Lung (tissue), 12 donors: ENCODE results near the gene MUC5AC. TPM values are rescaled to one million over a fixed set of nuclear protein-coding genes. Genes with fewer than 3 reads are reported as not detected.
A peak's percentile ranks its signal among the peaks of the same experiment; 100 is the strongest.

Experiments
- ATAC-seq: fragments of 200-7000 bp; cut with Tn5 transposase; one replicate; pipeline ENCODE4 v1.9.1; 2020; ENCODE audit warnings: moderate number of reproducible peaks; ENCODE audit not compliant: insufficient read depth, low FRiP score
- DNase-seq, 3 donors: peaks; one replicate each; pipeline ENCODE4 v3.0.0-alpha.2; 2013 to 2017
- H3K27ac ChIP-seq, 2 donors: one replicate each; pipeline ENCODE4 v1.5.1; 2013; ENCODE audit warnings: mild to moderate bottlenecking in 2 of 2, moderate library complexity in 2 of 2, control low read depth in 1 of 2, inconsistent platforms in 1 of 2, low read depth in 1 of 2, low read length in 1 of 2
- H3K27me3 ChIP-seq, 3 donors: one replicate each; pipeline ENCODE4 v1.5.1; 2013; ENCODE audit warnings: low read length in 2 of 3; ENCODE audit not compliant: control insufficient read depth in 3 of 3, insufficient read depth in 3 of 3
- H3K36me3 ChIP-seq, 4 donors: one replicate each; pipeline ENCODE4 v1.5.1; 2013; ENCODE audit warnings: low read length in 4 of 4, mild to moderate bottlenecking in 1 of 4, moderate library complexity in 1 of 4; ENCODE audit not compliant: control insufficient read depth in 4 of 4, insufficient read depth in 4 of 4
- H3K4me1 ChIP-seq, 5 donors: one replicate each; pipeline ENCODE4 v1.5.1; 2013; ENCODE audit warnings: low read length in 5 of 5, mild to moderate bottlenecking in 2 of 5, moderate library complexity in 1 of 5; ENCODE audit not compliant: control insufficient read depth in 5 of 5, insufficient read depth in 5 of 5
- H3K4me3 ChIP-seq: one replicate; pipeline ENCODE4 v1.5.1; 2013; ENCODE audit warnings: mild to moderate bottlenecking, control low read depth, moderate library complexity
- H3K9ac ChIP-seq, 2 donors: one replicate each; pipeline ENCODE4 v1.5.1; 2013; ENCODE audit warnings: low read length in 2 of 2, control low read depth in 1 of 2; ENCODE audit not compliant: insufficient read depth in 1 of 2
- H3K9me3 ChIP-seq, 4 donors: one replicate each; pipeline ENCODE4 v1.5.1; 2013; ENCODE audit warnings: low read length in 3 of 4, mild to moderate bottlenecking in 1 of 4, moderate library complexity in 1 of 4; ENCODE audit not compliant: control insufficient read depth in 4 of 4, insufficient read depth in 3 of 4
- WGBS, 2 donors: extraction: QIAGEN DNeasy Blood & Tissue Kit; methylation state at CpG; one replicate each; pipeline ENCODE4 v1.1.7; 2013; 5-methylcytosine and 5-hydroxymethylcytosine counted together
- polyA plus RNA-seq, 2 donors: library from polyadenylated mRNA; stranded (reverse); fragments of 200-250 nt; gene quantifications; one replicate each; pipeline ENCODE4 v1.2.1, GENCODE V29; 2013
- total RNA-seq, 2 donors: library from RNA; depleted of rRNA in 1 of 2; stranded (reverse); fragments of >200 nt in 1 of 2; gene quantifications; one replicate each; pipeline ENCODE4 v1.2.1, GENCODE V29; 2014 to 2021
- TF ChIP-seq, protein P1 (sequence below): IDR thresholded peaks from 2 replicates; pipeline ENCODE4 v1.5.1; 2012; ENCODE audit warnings: mild to moderate bottlenecking; ENCODE audit errors: control extremely low read depth, extremely low read depth
- donor health status: control.
- donor health status: control.
- donor health status: Bipolar disorder and iron deficiency.
- donor health status: healthy.
- donor health status: DM: yes; HTN: yes; CAD: no.

Gene MUC5AC
- total and polyA plus RNA-seq, 4 donors, result 0.46 to 1.3 (median 1.0) TPM

DNA sequence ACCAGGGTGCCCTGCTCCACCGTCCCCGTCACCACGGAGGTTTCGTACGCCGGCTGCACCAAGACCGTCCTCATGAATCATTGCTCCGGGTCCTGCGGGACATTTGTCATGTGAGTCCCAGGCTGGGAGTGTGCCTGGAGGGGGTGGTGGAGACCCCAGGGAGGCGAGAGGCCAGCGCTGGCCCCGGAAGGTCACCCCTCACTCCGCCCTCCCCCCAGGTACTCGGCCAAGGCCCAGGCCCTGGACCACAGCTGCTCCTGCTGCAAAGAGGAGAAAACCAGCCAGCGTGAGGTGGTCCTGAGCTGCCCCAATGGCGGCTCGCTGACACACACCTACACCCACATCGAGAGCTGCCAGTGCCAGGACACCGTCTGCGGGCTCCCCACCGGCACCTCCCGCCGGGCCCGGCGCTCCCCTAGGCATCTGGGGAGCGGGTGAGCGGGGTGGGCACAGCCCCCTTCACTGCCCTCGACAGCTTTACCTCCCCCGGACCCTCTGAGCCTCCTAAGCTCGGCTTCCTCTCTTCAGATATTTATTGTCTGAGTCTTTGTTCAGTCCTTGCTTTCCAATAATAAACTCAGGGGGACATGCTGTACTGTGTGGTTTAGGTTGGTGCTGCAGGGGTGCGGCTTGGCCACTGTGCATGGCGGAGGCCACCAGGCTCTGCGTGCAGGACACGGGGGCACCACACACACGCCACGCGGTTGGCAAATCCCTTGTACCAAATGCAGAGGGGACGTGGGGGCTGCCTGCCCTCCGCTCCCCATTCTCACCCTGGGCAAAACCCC, 47.6 kb upstream of the MUC5AC start:
- H3K4me3 ChIP-seq, result no peak overlapping the region
- TF ChIP-seq, protein P1, sequence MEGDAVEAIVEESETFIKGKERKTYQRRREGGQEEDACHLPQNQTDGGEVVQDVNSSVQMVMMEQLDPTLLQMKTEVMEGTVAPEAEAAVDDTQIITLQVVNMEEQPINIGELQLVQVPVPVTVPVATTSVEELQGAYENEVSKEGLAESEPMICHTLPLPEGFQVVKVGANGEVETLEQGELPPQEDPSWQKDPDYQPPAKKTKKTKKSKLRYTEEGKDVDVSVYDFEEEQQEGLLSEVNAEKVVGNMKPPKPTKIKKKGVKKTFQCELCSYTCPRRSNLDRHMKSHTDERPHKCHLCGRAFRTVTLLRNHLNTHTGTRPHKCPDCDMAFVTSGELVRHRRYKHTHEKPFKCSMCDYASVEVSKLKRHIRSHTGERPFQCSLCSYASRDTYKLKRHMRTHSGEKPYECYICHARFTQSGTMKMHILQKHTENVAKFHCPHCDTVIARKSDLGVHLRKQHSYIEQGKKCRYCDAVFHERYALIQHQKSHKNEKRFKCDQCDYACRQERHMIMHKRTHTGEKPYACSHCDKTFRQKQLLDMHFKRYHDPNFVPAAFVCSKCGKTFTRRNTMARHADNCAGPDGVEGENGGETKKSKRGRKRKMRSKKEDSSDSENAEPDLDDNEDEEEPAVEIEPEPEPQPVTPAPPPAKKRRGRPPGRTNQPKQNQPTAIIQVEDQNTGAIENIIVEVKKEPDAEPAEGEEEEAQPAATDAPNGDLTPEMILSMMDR, result no peak
- 86 to 87% methylated on average over 39 of the region's 39 CpGs for WGBS, 2 donors
- no peaks in the 10 kb centered on the region for H3K27me3 ChIP-seq
- peaks cover 0 to 6% (median 0%) of the 10 kb centered on the region in 4 donors for H3K9me3 ChIP-seq
- H3K27ac ChIP-seq, result no peak overlapping the region
- no peaks in the 10 kb centered on the region for H3K4me1 ChIP-seq
- no peaks in the 10 kb centered on the region for H3K36me3 ChIP-seq
- no peak for DNase-seq
- no peak for ATAC-seq
- H3K9ac ChIP-seq, result no peak overlapping the region

DNA sequence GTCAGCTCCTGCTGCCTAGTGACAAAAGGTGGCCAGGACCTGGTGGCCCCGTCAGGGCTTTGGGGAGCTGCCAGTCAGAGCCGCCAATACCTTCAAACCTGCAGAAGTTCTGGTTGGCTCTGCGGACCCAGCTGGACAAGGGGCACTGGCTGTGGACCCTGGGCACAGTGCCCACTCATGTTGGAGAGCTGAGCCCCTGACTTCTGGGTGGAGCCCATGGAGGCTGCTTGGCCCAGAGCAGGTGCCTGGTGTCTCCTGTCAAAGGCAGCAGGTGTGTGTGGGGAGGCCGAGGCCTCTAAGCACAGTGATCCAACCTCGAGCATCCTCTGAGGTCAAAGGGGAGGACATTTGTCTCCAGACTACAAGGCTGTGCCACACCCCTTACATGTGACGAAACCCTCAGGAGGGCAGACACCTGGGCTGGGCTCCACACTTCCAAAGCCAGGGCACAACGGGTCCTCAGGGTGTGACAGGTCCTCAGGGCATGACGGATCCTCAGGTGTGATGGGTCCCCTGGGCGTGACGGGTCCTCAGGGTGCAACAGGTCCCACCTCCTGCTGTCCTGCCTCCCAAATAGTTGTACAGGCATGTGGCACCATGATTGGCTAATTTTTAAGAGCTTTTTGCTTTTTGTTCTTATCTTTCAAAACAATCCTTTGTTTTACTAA, 46.1 kb upstream of the MUC5AC start:
- TF ChIP-seq, protein P1, result no peak
- Histone ChIP-seq H3K27ac (no peak overlapping the region), H3K9ac (no peak overlapping the region), H3K9me3 (peaks cover 0 to 3% (median 0%) of the 10 kb centered on the region in 4 donors), H3K4me3 (no peak overlapping the region), H3K36me3 (no peaks in the 10 kb centered on the region), H3K27me3 (no peaks in the 10 kb centered on the region), H3K4me1 (no peaks in the 10 kb centered on the region)
- DNase-seq (peak in 1 of 3 donors; percentile 4), ATAC-seq (no peak)
- WGBS, 2 donors, result 83 to 85% methylated on average over 10 of the region's 10 CpGs

DNA sequence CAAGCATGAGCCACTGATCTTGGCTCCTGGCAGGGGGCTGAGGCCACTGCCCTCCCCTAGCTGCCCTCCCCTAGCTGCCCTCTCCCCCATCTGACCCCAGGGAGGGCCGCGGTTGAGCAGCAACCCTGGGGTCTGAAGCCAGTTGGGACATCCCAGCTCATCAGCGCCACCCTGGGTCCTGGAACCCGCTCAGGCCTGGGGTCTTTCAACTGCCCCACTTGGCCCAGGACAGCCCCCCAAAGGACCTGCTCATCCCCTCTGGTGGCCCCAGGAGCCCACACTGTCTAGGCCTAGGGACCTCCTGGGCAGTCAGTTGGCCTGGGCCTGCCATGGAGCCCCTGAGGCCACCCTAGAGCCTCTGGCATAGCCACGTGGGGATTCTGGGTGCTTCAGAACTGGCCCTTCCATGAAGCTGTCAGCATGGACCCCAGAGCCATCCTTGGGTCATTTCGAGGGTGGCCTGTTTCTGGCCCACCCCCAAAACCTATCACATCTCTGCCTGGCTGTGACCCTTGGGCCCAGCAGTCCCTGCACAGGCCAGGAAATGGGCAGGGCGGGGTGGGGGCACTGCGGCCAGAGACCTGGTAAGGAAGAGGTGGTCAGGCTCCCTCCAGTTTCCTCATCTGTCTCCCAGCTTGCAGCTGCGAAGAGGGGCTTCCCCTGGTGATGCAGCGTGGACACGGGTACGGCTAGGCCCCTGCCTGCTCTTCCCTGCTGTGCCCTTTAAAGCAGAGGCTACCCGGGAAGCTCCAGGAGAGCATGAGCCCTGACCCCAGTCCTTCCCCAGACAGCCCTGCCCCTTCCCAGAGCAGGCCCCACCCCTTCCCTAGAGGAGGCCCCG, 45.2 kb upstream of the MUC5AC start:
- no peaks in the 10 kb centered on the region for H3K36me3 ChIP-seq
- DNase-seq (peak in 1 of 3 donors; percentile 8), ATAC-seq (no peak)
- peaks cover 0 to 2% (median 0%) of the 10 kb centered on the region in 4 donors for H3K9me3 ChIP-seq
- H3K4me1 ChIP-seq, result no peaks in the 10 kb centered on the region
- no peak overlapping the region for H3K4me3 ChIP-seq
- no peak overlapping the region for H3K27ac ChIP-seq
- no peaks in the 10 kb centered on the region for H3K27me3 ChIP-seq
- WGBS, 2 donors, result 90 to 93% methylated on average over 13 to 14 of the region's 14 CpGs
- H3K9ac ChIP-seq, result no peak overlapping the region
- TF ChIP-seq, protein P1, result no peak
